HepG2 (cell line): Measurements from ENCODE around the gene HS3ST3A1. TPM values are rescaled to one million over a fixed set of nuclear protein-coding genes. Genes with fewer than 3 reads are reported as not detected.

Source experiments
- ATAC-seq: fragments of 200-7000 bp; cut with Tn5 transposase; 3 replicates; pipeline ENCODE4 v1.9.1; 2020; ENCODE audit warnings: mild to moderate bottlenecking, moderate library complexity
- BruUV-seq: library from RNA; stranded (reverse); fragments of 400-500 nt; replicated peaks from 2 replicates; lab custom pipeline; 2021; lab: Mats Ljungman, UMichigan
- CTCF ChIA-PET: fragments of 300-600 bp; formaldehyde crosslinking; extraction: SDS; loops from one replicate; lab custom pipeline; 2021; ENCODE audit warnings: low total read pairs, inconsistent platforms, low intra/inter-chr PET ratio; lab: Yijun Ruan, JAX
- POLR2A ChIA-PET: fragments of 350-600 bp; sonication (Branson Sonifier 250); formaldehyde crosslinking; loops from one replicate; lab custom pipeline; 2020; ENCODE audit warnings: antibody characterized with exemption, inconsistent platforms; lab: Yijun Ruan, JAX
- DNase-seq: peaks from one replicate; pipeline ENCODE4 v3.0.0-alpha.2; 2015; ENCODE audit warnings: low spot score
- FAIRE-seq: peaks from 3 replicates; lab custom pipeline; 2011; peaks lifted over from hg19 to GRCh38; lab: Jason Lieb, UNC
- H2AFZ ChIP-seq: one replicate; pipeline ENCODE4 v1.6.1; 2011; ENCODE audit warnings: low read length, inconsistent platforms
- H3K27ac ChIP-seq: fragments of 300-600 bp; 3 replicates; pipeline ENCODE4 v1.8.0; 2011; ENCODE audit warnings: mixed run types, mild to moderate bottlenecking, mixed read lengths, low read length, inconsistent platforms; ENCODE audit not compliant: insufficient read depth; ENCODE audit errors: extremely low read length
- H3K27me3 ChIP-seq, 2 experiments: fragments of 200-600 bp in 1 of 2; 2 replicates in 1 of 2; 3 replicates in 1 of 2; pipeline versions ENCODE4 v1.6.0 to v1.8.0; 2011; ENCODE audit warnings: low read length in 2 of 2, mild to moderate bottlenecking in 2 of 2, moderate library complexity in 2 of 2, inconsistent platforms in 1 of 2; ENCODE audit not compliant: insufficient read depth in 2 of 2, control insufficient read depth in 1 of 2
- H3K36me3 ChIP-seq, 2 experiments: fragments of 200-600 bp in 1 of 2; replicated peaks in 1 of 2; 2 replicates in 1 of 2; 3 replicates in 1 of 2; pipeline versions ENCODE4 v1.5.1 to v1.8.0; 2011; ENCODE audit warnings: low read length in 2 of 2, inconsistent platforms in 1 of 2; ENCODE audit not compliant: insufficient read depth in 2 of 2, control insufficient read depth in 1 of 2
- H3K4me1 ChIP-seq: 2 replicates; pipeline ENCODE4 v1.5.1; 2012; ENCODE audit warnings: low read length, inconsistent platforms; ENCODE audit not compliant: insufficient read depth
- H3K4me2 ChIP-seq: 2 replicates; pipeline ENCODE4 v1.6.0; 2011; ENCODE audit warnings: low read depth, low read length, inconsistent platforms
- H3K4me3 ChIP-seq, 3 experiments: fragments of 200-600 bp in 1 of 3; sonication (generic), shearing (Covaris generic) in 1 of 3; replicated peaks in 1 of 3; 2 replicates each; pipeline ENCODE4 v1.5.1; 2011 to 2016; ENCODE audit warnings: low read length in 3 of 3, inconsistent platforms in 2 of 3, low read depth in 2 of 3, mild to moderate bottlenecking in 2 of 3, control low read depth in 1 of 3, mixed read lengths in 1 of 3; ENCODE audit not compliant: insufficient read depth in 1 of 3
- H3K79me2 ChIP-seq: one replicate; pipeline ENCODE4 v1.6.1; 2011; ENCODE audit warnings: low read length, inconsistent platforms; ENCODE audit not compliant: insufficient read depth
- H3K9ac ChIP-seq: 2 replicates; pipeline ENCODE4 v1.6.0; 2011; ENCODE audit warnings: mild to moderate bottlenecking, low read depth, low read length, inconsistent platforms; ENCODE audit not compliant: insufficient read depth
- H3K9me3 ChIP-seq: 2 replicates; pipeline ENCODE4 v1.5.1; 2012; ENCODE audit warnings: mild to moderate bottlenecking, low read length
- H4K20me1 ChIP-seq: 2 replicates; pipeline ENCODE4 v1.6.0; 2011; ENCODE audit warnings: inconsistent platforms, mild to moderate bottlenecking, low read length, moderate library complexity; ENCODE audit not compliant: insufficient read depth
- CBX5 ChIP-seq: sonication (generic); formaldehyde crosslinking; IDR thresholded peaks from 2 replicates; pipeline ENCODE4 v1.4.0; 2020; ENCODE audit warnings: missing genetic modification reagents, borderline replicate concordance
- DZIP1 ChIP-seq: sonication (generic); formaldehyde crosslinking; IDR thresholded peaks from 2 replicates; pipeline ENCODE4 v1.5.0; 2020; ENCODE audit warnings: mild to moderate bottlenecking, missing genetic modification reagents
- IKZF4 ChIP-seq: sonication (generic); formaldehyde crosslinking; IDR thresholded peaks from 2 replicates; pipeline ENCODE4 v1.5.1; 2020; ENCODE audit warnings: borderline replicate concordance, mild to moderate bottlenecking, low read depth, missing genetic modification reagents; ENCODE audit errors: not compliant biosample characterization
- KDM4B ChIP-seq: sonication (generic); formaldehyde crosslinking; IDR thresholded peaks from 2 replicates; pipeline ENCODE4 v1.4.0; 2020; ENCODE audit warnings: missing genetic modification reagents
- RFX3 ChIP-seq: IDR thresholded peaks from 2 replicates; pipeline ENCODE4 v1.6.1; 2016; ENCODE audit warnings: missing biosample characterization, missing genetic modification reagents
- THRA ChIP-seq: sonication (generic); formaldehyde crosslinking; IDR thresholded peaks from 2 replicates; pipeline ENCODE4 v1.4.0; 2020; ENCODE audit warnings: missing genetic modification reagents, borderline replicate concordance
- ZBTB49 ChIP-seq: sonication (generic); formaldehyde crosslinking; IDR thresholded peaks from 2 replicates; pipeline ENCODE4 v1.4.0; 2020; ENCODE audit warnings: missing genetic modification reagents, borderline replicate concordance
- ZFP36L2 ChIP-seq: sonication (generic); formaldehyde crosslinking; IDR thresholded peaks from 2 replicates; pipeline ENCODE4 v1.4.0; 2020; ENCODE audit warnings: missing genetic modification reagents
- ZNF382 ChIP-seq: sonication (generic); formaldehyde crosslinking; IDR thresholded peaks from 2 replicates; pipeline ENCODE4 v1.5.0; 2020; ENCODE audit warnings: missing genetic modification reagents, mild to moderate bottlenecking, borderline replicate concordance
- ZNF652 ChIP-seq: IDR thresholded peaks from 2 replicates; pipeline ENCODE4 v1.6.1; 2016; ENCODE audit warnings: low read depth, borderline replicate concordance
- ZNF687 ChIP-seq: sonication (generic); formaldehyde crosslinking; IDR thresholded peaks from 2 replicates; pipeline ENCODE4 v1.5.1; 2020; ENCODE audit warnings: mild to moderate bottlenecking, missing genetic modification reagents, moderate library complexity
- ZNF709 ChIP-seq: sonication (generic); formaldehyde crosslinking; IDR thresholded peaks from 2 replicates; pipeline ENCODE4 v1.5.0; 2020; ENCODE audit warnings: mild to moderate bottlenecking, missing genetic modification reagents
- ZNF737 ChIP-seq: sonication (generic); formaldehyde crosslinking; IDR thresholded peaks from 2 replicates; pipeline ENCODE4 v1.5.0; 2020; ENCODE audit warnings: missing genetic modification reagents, mild to moderate bottlenecking, borderline replicate concordance
- WGBS: methylation state at CpG from one replicate; pipeline ENCODE4 v1.1.6; 2017; ENCODE audit warnings: low lambda C conversion rate; 5-methylcytosine and 5-hydroxymethylcytosine counted together
- in situ Hi-C: cut with HindIII; loops from 2 replicates; pipeline ENCODE4 v1.10.0; 2017; ENCODE audit warnings: low pct_unique_long_range_greater_than_20kb; ENCODE audit not compliant: extremely low pct_ligation_motif_present
- intact Hi-C: fragments of 100-400 bp; cut with micrococcal nuclease; formaldehyde crosslinking; loops from one replicate; pipeline ENCODE4 v1.10.0; 2022; ENCODE audit not compliant: unreplicated experiment
- polyA plus RNA-seq, 8 experiments: library from polyadenylated mRNA; depleted of rRNA in 3 of 8; stranded (reverse) in 7 of 8; unstranded in 1 of 8; fragments of >200 nt; fragmentation: Illumina TruSeq in 4 of 8; extraction: Trizol in 4 of 8; gene quantifications; 2 replicates each; pipeline versions ENCODE4 v1.2.1 to v1.2.3, GENCODE V29; 2011 to 2016; ENCODE audit warnings: low read depth in 4 of 8, missing spikeins in 1 of 8, mixed read lengths in 1 of 8; ENCODE audit not compliant: insufficient read depth in 1 of 8
- total RNA-seq, 5 experiments: library from RNA; depleted of rRNA; stranded (reverse); fragments of >200 nt; fragmentation: Illumina TruSeq; extraction: Trizol; gene quantifications; 2 replicates each; pipeline ENCODE4 v1.2.3, GENCODE V29; 2016; ENCODE audit warnings: low read depth in 1 of 5

HS3ST3A1 gene
- total and polyA plus RNA-seq, 2 of the 13 experiments (the other 11 are each of a cell fraction or from before 2014, with no cell fraction given): 1.3 to 3.5 TPM

GRCh38 chr17:13594310-13594709 lies 7.4 kb downstream of the HS3ST3A1 start:
- Histone ChIP-seq H3K4me3 (no peak overlapping the region), H3K27me3 (peaks cover 2 to 15% of the 10 kb centered on the region in 2 experiments; a peak in 3 of 5 replicates), H3K36me3 (no peaks in the 10 kb centered on the region), H4K20me1 (no peaks in the 10 kb centered on the region), H3K4me2 (no peak overlapping the region), H3K9me3 (no peaks in the 10 kb centered on the region), H3K27ac (no peak overlapping the region), H2AFZ (no peak overlapping the region), H3K9ac (no peak overlapping the region), H3K79me2 (no peaks in the 10 kb centered on the region), H3K4me1 (peaks cover 38% of the 10 kb centered on the region)
- in situ Hi-C loops (loop anchor here (5.0 to 10.0 kb wide), 3 partner anchors 260 to 1330 kb away; no protein-coding TSS in a partner anchor), intact Hi-C loops (loop anchor here (2.0 to 10.0 kb wide), 6 partner anchors 180 to 1332 kb away; no protein-coding TSS in a partner anchor)
- DNase-seq: no peak
- BruUV-seq: no TSS peak
- ChIA-PET CTCF (interaction anchor here (1.4 to 2.5 kb wide), 2 partner anchors 256 to 703 kb away, joined by 4 to 14 read pairs; no protein-coding TSS in a partner anchor), POLR2A (no interaction called here)
- 62% methylated on average over 5 of the region's 5 CpGs for WGBS
- no peak for FAIRE-seq
- ATAC-seq: no peak; the same call in 2 of the 3 replicates
- TF ChIP-seq ZNF382: no peak
- no peak for TF ChIP-seq CBX5 (CRISPR knock-in tag)
- TF ChIP-seq ZNF687 (CRISPR knock-in tag): peak; percentile 23; the same call in 1 of the 2 replicates
- TF ChIP-seq ZFP36L2 (CRISPR knock-in tag): no peak
- no peak for TF ChIP-seq THRA
- TF ChIP-seq ZBTB49 (CRISPR knock-in tag): no peak
- no peak for TF ChIP-seq ZNF709 (CRISPR knock-in tag)
- no peak for TF ChIP-seq RFX3 (CRISPR knock-in tag)
- no peak for TF ChIP-seq DZIP1
- peak; percentile 65 for TF ChIP-seq ZNF652 (CRISPR knock-in tag)
- no peak for TF ChIP-seq IKZF4 (CRISPR knock-in tag)
- TF ChIP-seq KDM4B: no peak
- TF ChIP-seq ZNF737 (CRISPR knock-in tag): no peak
